T-helper 22 cell (primary cell): ENCODE measurements around the gene ZNF385D.
"Not testable (repeated sequence)": the region's sequence is repeated elsewhere in the genome, so short reads cannot be mapped to it uniquely, and the experiment has no call there.

Experiments
- DNase-seq: peaks from one replicate; pipeline ENCODE4 v3.0.0-alpha.2; 2020; ENCODE audit warnings: low read depth

ZNF385D gene

GRCh38 chr3:21509731-21510470 lies 241.1 kb downstream of the ZNF385D start:
- DNase-seq, result no peak

- DNase-seq, result no peak
These were observed 242.8 kb downstream of the ZNF385D start for GRCh38 chr3:21508246-21508645.

GRCh38 chr3:21505711-21506460 lies 245.1 kb downstream of the ZNF385D start:
- DNase-seq, result no peak

- DNase-seq, result no peak
These were observed 248.4 kb downstream of the ZNF385D start for GRCh38 chr3:21502656-21503055.

- DNase-seq, result no peak
These were observed 250.2 kb downstream of the ZNF385D start for GRCh38 chr3:21500834-21501233.

GRCh38 chr3:21490671-21491070 lies 260.3 kb downstream of the ZNF385D start:
- DNase-seq, result not testable (repeated sequence)

- no peak for DNase-seq
These were observed 263.5 kb downstream of the ZNF385D start for GRCh38 chr3:21487520-21487919.

- DNase-seq, result not testable (repeated sequence)
These were observed 264.7 kb downstream of the ZNF385D start for GRCh38 chr3:21486024-21486935.

- DNase-seq, result no peak
These were observed 266.2 kb downstream of the ZNF385D start for GRCh38 chr3:21484828-21485144.

- DNase-seq, result no peak
These were observed 266.8 kb downstream of the ZNF385D start for GRCh38 chr3:21484057-21484827.

- DNase-seq, result no peak
These were observed 269.0 kb downstream of the ZNF385D start for GRCh38 chr3:21481991-21482390.

- no peak for DNase-seq
These were observed 273.3 kb downstream of the ZNF385D start for GRCh38 chr3:21477541-21478288.

GRCh38 chr3:21466476-21466875 lies 284.5 kb downstream of the ZNF385D start:
- DNase-seq, result no peak

- DNase-seq, result no peak
These were observed 286.3 kb downstream of the ZNF385D start for GRCh38 chr3:21464746-21465145.

GRCh38 chr3:21463319-21463718 lies 287.7 kb downstream of the ZNF385D start:
- DNase-seq, result no peak

GRCh38 chr3:21462141-21462540 lies 288.9 kb downstream of the ZNF385D start:
- DNase-seq, result no peak

- no peak for DNase-seq
These were observed 293.9 kb downstream of the ZNF385D start for GRCh38 chr3:21457084-21457483.

GRCh38 chr3:21449738-21450137 lies 301.3 kb downstream of the ZNF385D start:
- no peak for DNase-seq

- DNase-seq, result no peak
These were observed 303.4 kb downstream of the ZNF385D start for GRCh38 chr3:21447476-21448151.

GRCh38 chr3:21446945-21447475 lies 304.0 kb downstream of the ZNF385D start:
- DNase-seq, result no peak
